ENCODE measurements around the gene UBA6.

- TF ChIP-seq CTCF (IDR thresholded peaks at IDR 0.05) (no peak), EP300 (IDR thresholded peaks at IDR 0.05) (no peak), POLR2A (IDR thresholded peaks at IDR 0.05) (no peak)
These were observed 97.0 kb downstream of the UBA6 start for GRCh38 chr4:67604029-67604381.

All from ovary (tissue), 3 donors.